Cardiac fibroblast (primary cell): ENCODE data around the gene CCDC136.
A peak's percentile ranks its signal among the peaks of the same experiment; 100 is the strongest.

Experiments
- DNase-seq, 2 donors: peaks; one replicate each; pipeline versions ENCODE4 v3.0.0 to v3.0.0-alpha.2; 2010; ENCODE audit warnings: low read depth in 2 of 2
- H3K4me3 ChIP-seq, 2 donors: replicated peaks in 1 of 2; 1 replicate in 1 of 2; 2 replicates in 1 of 2; pipeline ENCODE4 v1.5.1; 2011; ENCODE audit warnings: low read depth in 2 of 2, low read length in 2 of 2, mild to moderate bottlenecking in 2 of 2, moderate library complexity in 1 of 2
- CTCF ChIP-seq: IDR thresholded peaks from one replicate; pipeline ENCODE4 v1.5.1; 2011; ENCODE audit warnings: low read depth, mild to moderate bottlenecking, low read length, inconsistent platforms

Gene CCDC136

DNA sequence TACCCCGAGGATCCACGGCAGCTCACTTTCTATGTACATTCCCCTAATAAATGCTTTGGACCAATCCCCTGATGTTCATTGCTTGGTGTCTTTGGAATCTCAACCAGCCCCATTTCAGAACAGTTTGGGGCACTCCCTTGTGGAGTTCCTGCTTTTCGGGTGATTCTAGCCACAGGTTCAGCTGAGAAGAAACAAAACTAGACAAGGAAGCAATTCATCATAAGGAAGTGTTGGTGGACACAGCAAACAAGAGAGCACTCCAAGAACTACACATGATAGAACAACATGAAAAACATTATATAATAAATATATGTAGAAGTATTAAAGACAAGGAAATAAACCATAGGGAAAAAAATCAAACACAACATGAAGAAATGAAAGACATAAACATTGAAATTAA is 6.0 kb upstream of the CCDC136 start:
- no peak for TF ChIP-seq CTCF
- DNase-seq: no peak

GRCh38 chr7:128788446-128789412 is 3.0 kb upstream of the CCDC136 start:
- DNase-seq: no peak
- no peak overlapping the region for H3K4me3 ChIP-seq
- no peak for TF ChIP-seq CTCF

More for the DNA sequence above, 6.0 kb upstream of the CCDC136 start:
- H3K4me3 ChIP-seq: no peak overlapping the region

DNA sequence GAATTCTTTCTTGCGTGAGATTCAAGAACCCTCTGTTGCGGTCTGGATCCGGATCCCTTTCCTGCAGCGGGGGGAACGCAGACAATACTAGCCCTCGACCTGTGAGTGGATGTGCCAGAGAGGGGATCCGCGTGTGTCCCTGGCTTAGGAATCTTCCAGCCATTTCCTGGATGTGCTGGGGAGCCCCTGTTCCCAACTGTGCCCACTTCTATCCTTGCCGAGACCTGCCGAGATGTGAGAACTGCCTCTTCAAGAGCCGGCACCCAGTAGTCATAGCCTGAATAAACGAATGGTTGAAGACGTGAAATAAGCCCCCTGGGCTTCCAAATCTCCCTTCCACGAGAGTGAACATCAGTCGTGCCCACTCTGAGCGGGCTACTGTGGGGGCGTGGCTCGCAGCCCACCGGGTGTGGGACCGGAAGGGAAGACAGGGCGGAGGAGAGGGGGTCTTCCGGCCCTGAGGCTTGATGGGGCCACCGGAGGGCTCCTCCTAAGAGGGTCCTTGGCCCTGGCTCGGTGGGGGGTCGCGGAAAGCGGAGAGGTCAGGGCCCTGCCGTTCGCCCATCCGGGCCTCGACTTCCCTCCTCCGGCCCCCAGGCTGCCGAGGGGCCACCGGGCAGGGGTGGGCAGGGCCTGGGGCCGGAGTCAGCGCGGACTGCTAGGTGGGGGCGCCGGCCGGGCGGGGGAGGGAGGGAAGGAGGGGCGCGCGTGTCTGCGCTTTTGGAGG is 1.3 kb upstream of the CCDC136 start:
- no peak for DNase-seq
- H3K4me3 ChIP-seq: peak overlapping the region; percentile 70 to 77
- no peak for TF ChIP-seq CTCF

DNA sequence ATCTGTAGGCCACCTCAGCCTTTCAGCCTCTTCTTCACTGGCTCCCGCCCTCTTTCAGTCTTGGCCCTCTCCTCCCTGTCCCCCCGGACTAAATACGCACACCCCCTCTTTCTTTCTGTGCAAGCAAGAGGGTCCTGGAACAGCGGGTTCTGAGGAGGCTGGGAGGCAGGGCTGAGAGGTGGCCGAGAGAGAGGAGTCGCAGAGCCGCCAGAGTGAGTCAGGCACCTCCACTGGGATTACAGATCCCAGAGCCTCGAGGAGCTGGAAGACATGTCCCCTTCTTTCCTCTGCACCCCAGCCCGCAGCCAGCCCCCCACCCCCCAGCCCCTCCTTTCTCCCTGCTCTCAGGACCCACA is 182 bp downstream of the CCDC136 start:
- no peak for TF ChIP-seq CTCF
- no peak for DNase-seq

GRCh38 chr7:128792471-128793180 is 858 bp downstream of the CCDC136 start:
- no peak for TF ChIP-seq CTCF
- no peak overlapping the region for H3K4me3 ChIP-seq
- DNase-seq: no peak

More for the DNA sequence above, 182 bp downstream of the CCDC136 start:
- peak overlapping the region; percentile 70 to 75 for H3K4me3 ChIP-seq

- no peak overlapping the region for H3K4me3 ChIP-seq
- DNase-seq: no peak
- TF ChIP-seq CTCF: no peak
Measured at GRCh38 chr7:128793181-128793547, 1.4 kb downstream of the CCDC136 start.
